ENCODE measurements around the gene CPXM1.
A peak's percentile ranks its signal among the peaks of the same experiment; 100 is the strongest.

The CPXM1 gene

DNA sequence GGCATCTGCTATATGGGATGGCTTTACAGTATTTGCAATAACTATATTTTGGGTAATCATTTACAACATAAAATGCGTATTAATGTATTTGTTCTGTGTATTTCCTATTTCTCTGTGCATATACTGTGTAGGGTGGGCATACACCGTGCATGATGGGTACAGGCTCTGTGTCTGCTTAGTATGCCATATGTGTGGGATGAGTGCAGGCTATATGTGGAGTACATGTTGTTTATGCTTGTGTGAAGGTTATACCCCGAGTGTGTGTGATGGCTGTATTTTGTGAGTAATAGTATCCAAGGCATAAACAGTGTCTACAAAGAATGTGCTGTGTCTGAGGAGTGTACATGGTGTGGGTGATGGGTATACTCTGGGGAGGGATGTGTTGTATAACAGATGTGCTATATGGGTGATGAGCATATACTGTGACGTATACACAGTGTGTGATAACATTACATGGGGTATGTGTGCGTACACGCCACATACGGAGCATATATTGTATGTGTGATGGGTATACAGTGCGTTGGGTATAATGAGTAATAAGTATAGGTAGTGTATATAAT lies 52.7 kb downstream of the CPXM1 start:
- no peak for DNase-seq

DNA sequence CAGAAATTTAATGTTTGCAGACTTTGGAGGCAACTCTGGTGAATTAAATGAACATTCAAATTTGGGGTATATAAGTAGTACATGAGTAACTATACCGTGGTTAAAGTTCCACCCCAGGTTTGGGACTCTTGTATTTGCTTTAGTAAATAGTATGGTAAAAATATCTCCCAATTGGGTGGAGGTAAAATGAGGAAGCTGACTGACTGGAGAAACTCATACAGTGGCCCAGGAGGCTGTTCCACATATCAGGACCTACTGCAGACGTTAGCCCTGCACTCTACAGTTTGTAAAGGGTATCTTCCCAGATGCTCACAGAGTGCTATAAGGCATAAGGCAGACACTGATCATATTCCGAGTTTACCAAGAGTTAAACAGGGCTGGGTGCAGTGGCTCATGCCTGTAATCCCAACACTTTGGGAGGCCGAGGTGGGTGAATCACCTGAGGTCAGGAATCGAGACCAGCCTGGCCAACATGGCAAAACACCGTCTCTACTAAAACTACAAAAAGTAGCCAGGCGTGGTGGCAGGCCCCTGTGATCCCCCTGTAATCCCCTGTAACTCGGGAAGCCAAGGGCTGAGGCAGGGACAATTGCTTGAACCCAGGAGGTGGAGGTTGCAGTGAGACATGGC lies 53.7 kb downstream of the CPXM1 start:
- peak; percentile 77 to 78 for DNase-seq

DNA sequence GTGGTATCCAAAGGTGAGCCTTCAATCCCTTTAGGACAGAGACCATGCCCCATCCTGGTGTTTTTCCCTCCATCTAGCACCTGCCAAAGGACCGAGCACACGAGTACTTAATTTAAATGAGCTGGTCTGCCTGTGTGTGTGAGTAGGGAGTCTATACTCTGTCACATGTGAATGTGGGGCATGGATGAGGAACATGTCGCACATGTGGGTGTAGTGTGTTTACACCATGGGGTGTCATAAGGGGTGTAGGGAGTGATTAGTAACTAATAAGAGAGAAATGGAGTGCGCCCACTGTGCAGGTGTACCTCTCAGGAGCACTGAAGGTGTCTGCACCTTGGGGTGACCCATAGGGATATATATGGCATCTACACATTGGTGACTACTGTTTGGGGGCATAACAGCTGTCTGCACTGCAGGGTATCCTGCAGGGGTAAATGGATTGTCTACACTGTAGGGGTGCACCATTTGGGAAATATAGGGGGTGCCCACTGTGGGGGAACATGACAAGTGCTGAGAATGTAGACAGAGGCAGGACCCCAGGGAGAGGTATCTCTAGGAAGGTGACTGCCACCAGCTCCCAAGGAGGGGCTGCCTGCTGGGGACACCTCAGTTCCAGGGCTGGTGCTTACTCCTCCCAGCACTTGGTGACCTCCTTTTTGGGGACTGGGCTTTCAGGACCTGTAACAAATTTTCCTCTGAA lies 54.3 kb downstream of the CPXM1 start:
- DNase-seq: no peak

DNA sequence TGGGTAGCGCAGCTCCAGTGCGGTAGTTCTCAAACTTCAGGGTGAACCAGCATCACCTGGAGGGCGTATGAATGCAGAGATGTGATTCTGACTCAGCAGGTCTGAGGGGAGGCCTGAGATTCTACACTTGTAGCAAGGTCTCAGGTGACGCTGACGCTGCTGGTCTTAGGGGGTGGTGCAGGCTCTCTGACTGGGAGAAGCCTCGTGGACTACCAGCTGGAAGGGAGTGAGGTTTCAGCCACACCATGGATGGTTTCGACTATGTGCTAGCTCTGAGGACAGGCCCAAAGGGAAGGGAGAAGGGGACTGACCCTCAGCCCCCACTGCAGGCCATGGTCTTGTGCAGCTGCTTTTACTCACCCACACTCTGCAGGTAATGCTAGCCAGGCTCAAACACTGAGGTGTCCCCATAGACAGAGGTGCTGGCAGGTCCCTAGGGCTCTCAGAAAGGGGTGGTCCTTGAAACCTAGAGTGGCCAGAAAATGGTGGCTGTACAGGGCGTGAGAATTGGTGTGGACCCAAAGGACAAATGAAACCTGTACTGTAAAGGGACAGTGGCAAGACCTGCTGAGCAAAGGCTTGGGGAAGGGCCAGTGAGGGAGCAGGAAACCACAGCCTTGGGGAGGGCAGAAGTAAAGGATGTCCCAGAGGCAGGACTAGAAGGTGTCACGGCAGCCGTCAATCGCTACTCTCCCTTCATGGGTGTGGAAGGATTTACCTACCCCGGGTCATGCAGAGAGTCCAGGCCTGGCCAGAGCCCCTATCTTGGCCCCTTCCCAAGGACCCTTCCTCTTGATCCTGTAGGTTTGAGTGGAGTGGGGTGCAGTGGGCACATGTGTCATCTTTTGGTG lies 55.1 kb downstream of the CPXM1 start:
- DNase-seq: no peak

Measured in Kasumi-1 (cell line).